CD4-positive, alpha-beta T cell (primary cell): ENCODE results near the gene MRPL12. TPM values are rescaled to one million over a fixed set of nuclear protein-coding genes. Genes with fewer than 3 reads are reported as not detected.

ENCODE experiments used
- ATAC-seq: fragments of 200-7000 bp; cut with Tn5 transposase; one replicate; pipeline ENCODE4 v1.10.0; 2022; ENCODE audit warnings: mild to moderate bottlenecking; ENCODE audit not compliant: poor library complexity
- CTCF ChIA-PET: fragments of 350-600 bp; sonication (Branson Sonifier 250); formaldehyde crosslinking; loops from one replicate; lab custom pipeline; 2021; ENCODE audit warnings: antibody characterized with exemption, inconsistent platforms; lab: Charles Lee
- POLR2A ChIA-PET: fragments of 350-600 bp; sonication (Branson Sonifier 250); formaldehyde crosslinking; loops from one replicate; lab custom pipeline; 2021; ENCODE audit warnings: antibody characterized with exemption, inconsistent platforms; lab: Charles Lee
- DNase-seq, 14 experiments: peaks; one replicate each; pipeline ENCODE4 v3.0.0-alpha.2; 2013 to 2020; ENCODE audit warnings: mixed read lengths in 2 of 14
- H3K27ac ChIP-seq, 2 donors: one replicate each; pipeline versions ENCODE4 v1.5.1 to v1.7.0; 2013; ENCODE audit warnings: low read length in 2 of 2, low read depth in 1 of 2, mild to moderate bottlenecking in 1 of 2
- H3K27me3 ChIP-seq, 2 experiments: 1 replicate in 1 of 2; 2 replicates in 1 of 2; pipeline versions ENCODE4 v1.6.1 to v1.7.0; 2013; ENCODE audit warnings: low read length in 2 of 2, control low read depth in 1 of 2, mild to moderate bottlenecking in 1 of 2, moderate library complexity in 1 of 2; ENCODE audit not compliant: insufficient read depth in 2 of 2, control insufficient read depth in 1 of 2
- H3K36me3 ChIP-seq: one replicate; pipeline ENCODE4 v1.6.1; 2013; ENCODE audit warnings: low read length, control low read depth; ENCODE audit not compliant: insufficient read depth
- H3K4me1 ChIP-seq: one replicate; pipeline ENCODE4 v1.6.1; 2013; ENCODE audit warnings: low read length, control low read depth; ENCODE audit not compliant: insufficient read depth
- H3K4me3 ChIP-seq: one replicate; pipeline ENCODE4 v1.5.1; 2013; ENCODE audit warnings: mild to moderate bottlenecking, low read length, moderate library complexity
- H3K9me3 ChIP-seq, 2 experiments: 1 replicate in 1 of 2; 2 replicates in 1 of 2; pipeline versions ENCODE4 v1.6.1 to v1.7.0; 2013; ENCODE audit warnings: low read length in 2 of 2, mild to moderate bottlenecking in 2 of 2, control low read depth in 1 of 2, moderate library complexity in 1 of 2; ENCODE audit not compliant: control insufficient read depth in 1 of 2, insufficient read depth in 1 of 2
- H3K27ac Mint-ChIP-seq: one replicate; pipeline ENCODE4 v1.8.0; 2020; ENCODE audit warnings: mixed read lengths
- H3K27me3 Mint-ChIP-seq: one replicate; pipeline ENCODE4 v1.8.0; 2021; ENCODE audit warnings: mixed read lengths
- H3K36me3 Mint-ChIP-seq: one replicate; pipeline ENCODE4 v1.8.0; 2021; ENCODE audit warnings: low read depth, mixed read lengths
- H3K4me1 Mint-ChIP-seq: one replicate; pipeline ENCODE4 v1.8.0; 2021; ENCODE audit warnings: low read depth, mixed read lengths
- H3K4me3 Mint-ChIP-seq: one replicate; pipeline ENCODE4 v1.8.0; 2020; ENCODE audit warnings: mild to moderate bottlenecking, mixed read lengths
- H3K9me3 Mint-ChIP-seq: one replicate; pipeline ENCODE4 v1.8.0; 2020; ENCODE audit warnings: mixed read lengths
- CTCF ChIP-seq: fragments of 200-600 bp; IDR thresholded peaks from one replicate; pipeline ENCODE4 v1.8.0; 2022; ENCODE audit warnings: antibody characterized with exemption, mild to moderate bottlenecking
- intact Hi-C, 2 experiments: fragments of 100-400 bp; cut with DNase I in 1 of 2; cut with micrococcal nuclease in 1 of 2; formaldehyde crosslinking; loops; one replicate each; pipeline versions ENCODE4 v1.15.1 to v1.9.0; 2023 to 2025; cut with DNase I, micrococcal nuclease
- total RNA-seq, 174 experiments: library from RNA in 2 of 174; stranded (reverse) in 2 of 174; gene quantifications; one replicate each; pipeline ENCODE4 v1.2.3 and lab custom pipeline; 2021 to 2026

Gene MRPL12
- total RNA-seq, 2 experiments from 2014 or later, result 26.2 to 26.5 TPM

- Mint-ChIP-seq H3K27ac (no peak overlapping the region), H3K4me1 (peaks cover under 1% of the 10 kb centered on the region), H3K27me3 (no peaks in the 10 kb centered on the region), H3K9me3 (no peaks in the 10 kb centered on the region), H3K36me3 (peaks cover 45% of the 10 kb centered on the region), H3K4me3 (no peak overlapping the region)
- no peaks in the 10 kb centered on the region for H3K27me3 ChIP-seq
- ChIA-PET POLR2A (interaction anchor here (1.0 to 1.5 kb wide), 2 partner anchors 10 to 12 kb away, joined by 3 to 4 read pairs; partner anchors contain the start of genes ARL16 and HGS), CTCF (no interaction called here)
- no peak overlapping the region for H3K27ac ChIP-seq
- H3K4me3 ChIP-seq, result no peak overlapping the region
- TF ChIP-seq CTCF, result no peak
- H3K36me3 ChIP-seq, result peaks cover 86% of the 10 kb centered on the region
- DNase-seq (no peak), ATAC-seq (no peak)
- no peaks in the 10 kb centered on the region for H3K9me3 ChIP-seq
- peaks cover 3% of the 10 kb centered on the region for H3K4me1 ChIP-seq
- intact Hi-C loops, result no loop called here
These were observed 7.4 kb upstream of the MRPL12 start for GRCh38 chr17:81695801-81696200.

- CTCF ChIA-PET, result no interaction called here
- intact Hi-C loops, result no loop called here
These were observed 6.8 kb upstream of the MRPL12 start for GRCh38 chr17:81696218-81696941.

GRCh38 chr17:81697261-81698044, 5.7 kb upstream of the MRPL12 start:
- ChIA-PET CTCF (no interaction called here), POLR2A (no interaction called here)

More at GRCh38 chr17:81696218-81696941, 6.8 kb upstream of the MRPL12 start:
- TF ChIP-seq CTCF, result no peak
- Histone ChIP-seq H3K27me3 (no peaks in the 10 kb centered on the region), H3K36me3 (peaks cover 86% of the 10 kb centered on the region), H3K9me3 (no peaks in the 10 kb centered on the region), H3K4me1 (peaks cover 8% of the 10 kb centered on the region), H3K4me3 (no peak overlapping the region), H3K27ac (no peak overlapping the region)
- POLR2A ChIA-PET, result interaction anchor here (1.0 to 1.5 kb wide), 2 partner anchors 10 to 13 kb away, joined by 3 to 4 read pairs; partner anchors contain the start of genes ARL16 and HGS
- Mint-ChIP-seq H3K4me1 (peaks cover 4% of the 10 kb centered on the region), H3K27ac (no peak overlapping the region), H3K36me3 (peaks cover 44% of the 10 kb centered on the region), H3K9me3 (no peaks in the 10 kb centered on the region), H3K27me3 (no peaks in the 10 kb centered on the region), H3K4me3 (no peak overlapping the region)
- ATAC-seq, result no peak
- no peak for DNase-seq

More at GRCh38 chr17:81697261-81698044, 5.7 kb upstream of the MRPL12 start:
- Histone ChIP-seq H3K27ac (no peak overlapping the region), H3K27me3 (no peaks in the 10 kb centered on the region), H3K36me3 (peaks cover 79% of the 10 kb centered on the region), H3K4me3 (no peak overlapping the region), H3K9me3 (no peaks in the 10 kb centered on the region), H3K4me1 (peaks cover 19% of the 10 kb centered on the region)
- DNase-seq (no peak), ATAC-seq (no peak)
- no peaks in the 10 kb centered on the region for H3K27me3 Mint-ChIP-seq
- H3K36me3 Mint-ChIP-seq, result peaks cover 44% of the 10 kb centered on the region
- peaks cover 10% of the 10 kb centered on the region for H3K4me1 Mint-ChIP-seq
- no peaks in the 10 kb centered on the region for H3K9me3 Mint-ChIP-seq
- intact Hi-C loops, result no loop called here
- no peak for TF ChIP-seq CTCF
- no peak overlapping the region for H3K27ac Mint-ChIP-seq
- H3K4me3 Mint-ChIP-seq, result no peak overlapping the region
